Adipocyte (in vitro differentiated cells): Measurements from ENCODE around the gene MDFIC.
A peak's percentile ranks its signal among the peaks of the same experiment; 100 is the strongest.
"Not testable (repeated sequence)": the region's sequence is repeated elsewhere in the genome, so short reads cannot be mapped to it uniquely, and the experiment has no call there.

Experiments used
- DNase-seq: peaks from one replicate; pipeline ENCODE4 v3.0.0-alpha.2; 2015; ENCODE audit warnings: low read depth
- H3K27me3 ChIP-seq: replicated peaks from 2 replicates; pipeline ENCODE4 v1.7.0; 2013; ENCODE audit warnings: mild to moderate bottlenecking, low read length, moderate library complexity; ENCODE audit not compliant: control insufficient read depth, insufficient read depth
- H3K36me3 ChIP-seq: 2 replicates; pipeline ENCODE4 v1.7.0; 2013; ENCODE audit warnings: low read length, mild to moderate bottlenecking, moderate library complexity; ENCODE audit not compliant: control insufficient read depth, insufficient read depth, severe bottlenecking
- H3K4me1 ChIP-seq: 2 replicates; pipeline ENCODE4 v1.7.0; 2013; ENCODE audit warnings: mild to moderate bottlenecking, low read length, moderate library complexity; ENCODE audit not compliant: control insufficient read depth, insufficient read depth
- H3K4me3 ChIP-seq: 2 replicates; pipeline ENCODE4 v1.7.0; 2013; ENCODE audit warnings: mild to moderate bottlenecking, low read length, moderate library complexity
- H3K9ac ChIP-seq: 2 replicates; pipeline ENCODE4 v1.7.0; 2013; ENCODE audit warnings: mild to moderate bottlenecking, low read length, moderate library complexity
- H3K9me3 ChIP-seq: 2 replicates; pipeline ENCODE4 v1.7.0; 2013; ENCODE audit warnings: mild to moderate bottlenecking, low read length, moderate library complexity; ENCODE audit not compliant: control insufficient read depth

MDFIC gene

GRCh38 chr7:114922026-114922651 lies at the start of gene MDFIC:
Gene MDFIC (plus strand): TSS chr7:114922094. CDS start chr7:114923034, 940 bp downstream.
- peak within 1 kb of the TSS; percentile 84 for H3K4me3 ChIP-seq
- peak; percentile 85 for DNase-seq
- H3K9me3 ChIP-seq, result no peaks in the 10 kb centered on the region
- H3K27me3 ChIP-seq, result no peaks in the 10 kb centered on the region
- peak within 1 kb of the TSS; percentile 98 for H3K9ac ChIP-seq
- H3K36me3 ChIP-seq, result peaks cover 15% of the 10 kb centered on the region
- H3K4me1 ChIP-seq, result peaks cover 40% of the 10 kb centered on the region

GRCh38 chr7:114874170-114874569 lies 47.7 kb upstream of the MDFIC start:
- H3K4me1 ChIP-seq, result no peaks in the 10 kb centered on the region
- H3K27me3 ChIP-seq, result no peaks in the 10 kb centered on the region
- no peak for DNase-seq
- no peak overlapping the region for H3K4me3 ChIP-seq
- H3K36me3 ChIP-seq, result no peaks in the 10 kb centered on the region
- H3K9ac ChIP-seq, result no peak overlapping the region
- H3K9me3 ChIP-seq, result peaks cover 14% of the 10 kb centered on the region

GRCh38 chr7:114875186-114875585 lies 46.7 kb upstream of the MDFIC start:
- H3K27me3 ChIP-seq, result no peaks in the 10 kb centered on the region
- no peak overlapping the region for H3K9ac ChIP-seq
- no peak overlapping the region for H3K4me3 ChIP-seq
- H3K9me3 ChIP-seq, result peaks cover 18% of the 10 kb centered on the region
- H3K4me1 ChIP-seq, result no peaks in the 10 kb centered on the region
- DNase-seq, result no peak
- no peaks in the 10 kb centered on the region for H3K36me3 ChIP-seq

- H3K4me3 ChIP-seq, result no peak overlapping the region
- H3K9ac ChIP-seq, result no peak overlapping the region
- DNase-seq, result peak; percentile 74
- peaks cover 4% of the 10 kb centered on the region for H3K4me1 ChIP-seq
- peaks cover 22% of the 10 kb centered on the region for H3K9me3 ChIP-seq
- H3K36me3 ChIP-seq, result no peaks in the 10 kb centered on the region
- no peaks in the 10 kb centered on the region for H3K27me3 ChIP-seq
Measured at GRCh38 chr7:114879554-114879953, 42.3 kb upstream of the MDFIC start.

- Histone ChIP-seq H3K4me1 (peaks cover 32% of the 10 kb centered on the region), H3K9ac (no peak overlapping the region), H3K27me3 (no peaks in the 10 kb centered on the region), H3K36me3 (no peaks in the 10 kb centered on the region), H3K9me3 (no peaks in the 10 kb centered on the region), H3K4me3 (no peak overlapping the region)
- DNase-seq, result no peak
Measured at GRCh38 chr7:114885836-114886235, 36.1 kb upstream of the MDFIC start.

- Histone ChIP-seq H3K4me3 (no peak overlapping the region), H3K27me3 (no peaks in the 10 kb centered on the region), H3K9ac (no peak overlapping the region), H3K4me1 (peaks cover 32% of the 10 kb centered on the region), H3K9me3 (no peaks in the 10 kb centered on the region), H3K36me3 (no peaks in the 10 kb centered on the region)
- no peak for DNase-seq
Measured at GRCh38 chr7:114886241-114886640, 35.7 kb upstream of the MDFIC start.

- not testable (repeated sequence) for H3K27me3 ChIP-seq, H3K9me3 ChIP-seq, H3K4me3 ChIP-seq, H3K36me3 ChIP-seq, DNase-seq
- Histone ChIP-seq H3K9ac (peak overlapping the region; percentile 36), H3K4me1 (peaks cover 32% of the 10 kb centered on the region)
Measured at GRCh38 chr7:114889116-114889515, 32.8 kb upstream of the MDFIC start.

- DNase-seq, result peak; percentile 84
- H3K27me3 ChIP-seq, result no peaks in the 10 kb centered on the region
- peaks cover 3% of the 10 kb centered on the region for H3K9me3 ChIP-seq
- H3K4me1 ChIP-seq, result peaks cover 26% of the 10 kb centered on the region
- no peak overlapping the region for H3K4me3 ChIP-seq
- H3K36me3 ChIP-seq, result no peaks in the 10 kb centered on the region
- H3K9ac ChIP-seq, result no peak overlapping the region
Measured at GRCh38 chr7:114889646-114890285, 32.1 kb upstream of the MDFIC start.

- Histone ChIP-seq H3K9ac (no peak overlapping the region), H3K4me3 (no peak overlapping the region), H3K9me3 (peaks cover 3% of the 10 kb centered on the region), H3K36me3 (no peaks in the 10 kb centered on the region), H3K4me1 (peaks cover 18% of the 10 kb centered on the region), H3K27me3 (no peaks in the 10 kb centered on the region)
- DNase-seq, result no peak
Measured at GRCh38 chr7:114890561-114890960, 31.3 kb upstream of the MDFIC start.

GRCh38 chr7:114900127-114900526 lies 21.8 kb upstream of the MDFIC start:
- DNase-seq, result no peak
- H3K9ac ChIP-seq, result no peak overlapping the region
- H3K4me3 ChIP-seq, result no peak overlapping the region
- H3K4me1 ChIP-seq, result no peaks in the 10 kb centered on the region
- H3K27me3 ChIP-seq, result no peaks in the 10 kb centered on the region
- H3K9me3 ChIP-seq, result no peaks in the 10 kb centered on the region
- no peaks in the 10 kb centered on the region for H3K36me3 ChIP-seq

- peak; percentile 26 for DNase-seq
- Histone ChIP-seq H3K36me3 (no peaks in the 10 kb centered on the region), H3K4me1 (no peaks in the 10 kb centered on the region), H3K9ac (no peak overlapping the region), H3K9me3 (no peaks in the 10 kb centered on the region), H3K4me3 (no peak overlapping the region), H3K27me3 (no peaks in the 10 kb centered on the region)
Measured at GRCh38 chr7:114901771-114902170, 20.1 kb upstream of the MDFIC start.
